Subcutaneous abdominal adipose tissue (tissue), 5 donors: ENCODE results near the gene RXRA.
A peak's percentile ranks its signal among the peaks of the same experiment; 100 is the strongest.

Experiments used
- H3K27ac ChIP-seq: one replicate; pipeline ENCODE4 v1.7.0; 2013; ENCODE audit warnings: low read depth, mild to moderate bottlenecking, inconsistent platforms, low read length, moderate library complexity
- H3K27me3 ChIP-seq, 5 donors: one replicate each; pipeline ENCODE4 v1.7.0; 2013; ENCODE audit warnings: low read length in 5 of 5, inconsistent platforms in 1 of 5; ENCODE audit not compliant: control insufficient read depth in 5 of 5, insufficient read depth in 4 of 5
- H3K36me3 ChIP-seq, 5 donors: one replicate each; pipeline ENCODE4 v1.7.0; 2013; ENCODE audit warnings: low read length in 5 of 5; ENCODE audit not compliant: control insufficient read depth in 5 of 5, insufficient read depth in 5 of 5
- H3K4me1 ChIP-seq, 5 donors: one replicate each; pipeline ENCODE4 v1.7.0; 2013; ENCODE audit warnings: low read length in 5 of 5, mild to moderate bottlenecking in 3 of 5, moderate library complexity in 1 of 5; ENCODE audit not compliant: control insufficient read depth in 5 of 5, insufficient read depth in 5 of 5
- H3K4me3 ChIP-seq, 5 donors: one replicate each; pipeline ENCODE4 v1.7.0; 2013; ENCODE audit warnings: low read length in 5 of 5, low read depth in 1 of 5
- H3K9ac ChIP-seq, 5 donors: one replicate each; pipeline ENCODE4 v1.7.0; 2013; ENCODE audit warnings: low read length in 5 of 5, mild to moderate bottlenecking in 4 of 5, moderate library complexity in 3 of 5
- H3K9me3 ChIP-seq, 5 donors: one replicate each; pipeline ENCODE4 v1.7.0; 2013; ENCODE audit warnings: low read length in 5 of 5; ENCODE audit not compliant: control insufficient read depth in 5 of 5
- donor health status: healthy.
- donor health status: healthy.
- donor health status: healthy.
- donor health status: healthy.
- donor health status: healthy.

The RXRA gene

DNA sequence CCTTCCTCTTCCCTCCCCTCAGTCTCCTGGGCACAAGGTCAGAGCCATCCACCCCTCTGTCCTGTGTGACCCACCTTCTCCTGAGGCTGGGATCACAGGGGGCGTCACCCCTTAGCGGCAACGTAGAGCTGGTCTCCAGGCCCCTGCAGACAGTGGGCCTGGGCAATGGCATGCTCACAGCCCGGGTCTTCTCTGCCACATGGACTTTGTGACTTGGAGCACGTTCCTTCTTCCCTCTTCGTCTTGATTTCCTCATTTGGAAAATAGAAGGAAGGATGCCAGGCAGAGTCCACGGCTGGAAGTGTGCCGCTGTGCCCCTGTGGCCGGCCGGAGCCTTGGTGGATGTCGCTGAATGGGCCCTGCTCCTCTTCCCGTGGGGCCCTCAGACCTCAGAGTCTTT is 10.0 kb downstream of the RXRA start:
- Histone ChIP-seq H3K27me3 (peaks cover 0 to 2% (median 0%) of the 10 kb centered on the region in 5 donors), H3K9ac (peak overlapping the region in 2 of 5 donors; percentile 10 to 32), H3K27ac (peak overlapping the region; percentile 55), H3K4me1 (peaks cover 40 to 100% (median 98%) of the 10 kb centered on the region in 5 donors), H3K36me3 (peaks cover 0 to 2% (median 0%) of the 10 kb centered on the region in 5 donors), H3K9me3 (peaks cover 0 to 2% (median 0%) of the 10 kb centered on the region in 5 donors), H3K4me3 (no peak overlapping the region)

DNA sequence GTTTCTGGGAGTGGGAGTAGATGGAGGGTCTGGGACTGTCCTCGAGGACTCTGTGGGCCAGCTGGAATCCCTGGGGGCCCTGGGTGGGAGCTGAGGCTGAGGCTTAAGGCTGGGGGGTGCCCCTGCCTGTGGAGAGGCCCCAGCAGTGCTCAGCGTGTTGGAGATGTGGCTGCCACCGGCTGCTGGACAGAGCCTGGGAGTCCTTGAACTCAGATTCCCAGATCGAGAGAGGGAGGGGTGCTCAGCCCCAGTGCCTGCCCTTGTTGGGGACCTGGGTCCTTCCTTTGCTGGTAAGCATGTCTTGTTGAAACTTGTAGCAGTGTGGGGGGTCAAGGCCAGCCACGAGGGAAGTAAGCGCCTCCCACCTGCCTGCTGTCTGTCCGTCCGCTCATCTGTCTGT is 10.7 kb downstream of the RXRA start:
- Histone ChIP-seq H3K4me1 (peaks cover 42 to 100% (median 98%) of the 10 kb centered on the region in 5 donors), H3K9ac (peak overlapping the region in 1 of 5 donors; percentile 17), H3K27me3 (peaks cover 0 to 2% (median 0%) of the 10 kb centered on the region in 5 donors), H3K4me3 (no peak overlapping the region), H3K27ac (peak overlapping the region; percentile 55), H3K36me3 (peaks cover 0 to 2% (median 0%) of the 10 kb centered on the region in 5 donors), H3K9me3 (peaks cover 0 to 2% (median 0%) of the 10 kb centered on the region in 5 donors)

DNA sequence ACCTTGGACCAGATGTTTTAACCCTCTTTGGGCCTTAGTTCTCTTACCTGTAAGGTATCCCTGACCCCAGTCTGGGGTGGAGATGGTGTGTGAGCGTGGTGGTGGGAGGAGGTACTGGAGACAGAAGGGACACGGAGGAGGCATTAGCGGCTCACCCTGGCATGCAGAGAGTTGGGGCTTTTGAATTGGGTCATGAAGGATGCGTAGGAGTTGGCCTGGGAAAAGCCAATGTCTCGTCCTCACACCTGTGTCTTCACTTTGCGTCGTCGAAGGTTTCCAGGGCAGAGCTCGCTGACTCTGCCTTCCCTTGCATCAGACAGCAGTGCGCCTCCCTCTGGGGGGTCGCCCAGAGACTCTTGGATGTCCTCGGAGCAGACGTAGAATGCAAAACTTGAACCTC is 11.2 kb downstream of the RXRA start:
- peaks cover 41 to 100% (median 98%) of the 10 kb centered on the region in 5 donors for H3K4me1 ChIP-seq
- H3K36me3 ChIP-seq: peaks cover 0 to 2% (median 0%) of the 10 kb centered on the region in 5 donors
- H3K9me3 ChIP-seq: peaks cover 0 to 2% (median 0%) of the 10 kb centered on the region in 5 donors
- H3K9ac ChIP-seq: no peak overlapping the region
- no peak overlapping the region for H3K27ac ChIP-seq
- peaks cover 0 to 2% (median 0%) of the 10 kb centered on the region in 5 donors for H3K27me3 ChIP-seq
- H3K4me3 ChIP-seq: no peak overlapping the region

DNA sequence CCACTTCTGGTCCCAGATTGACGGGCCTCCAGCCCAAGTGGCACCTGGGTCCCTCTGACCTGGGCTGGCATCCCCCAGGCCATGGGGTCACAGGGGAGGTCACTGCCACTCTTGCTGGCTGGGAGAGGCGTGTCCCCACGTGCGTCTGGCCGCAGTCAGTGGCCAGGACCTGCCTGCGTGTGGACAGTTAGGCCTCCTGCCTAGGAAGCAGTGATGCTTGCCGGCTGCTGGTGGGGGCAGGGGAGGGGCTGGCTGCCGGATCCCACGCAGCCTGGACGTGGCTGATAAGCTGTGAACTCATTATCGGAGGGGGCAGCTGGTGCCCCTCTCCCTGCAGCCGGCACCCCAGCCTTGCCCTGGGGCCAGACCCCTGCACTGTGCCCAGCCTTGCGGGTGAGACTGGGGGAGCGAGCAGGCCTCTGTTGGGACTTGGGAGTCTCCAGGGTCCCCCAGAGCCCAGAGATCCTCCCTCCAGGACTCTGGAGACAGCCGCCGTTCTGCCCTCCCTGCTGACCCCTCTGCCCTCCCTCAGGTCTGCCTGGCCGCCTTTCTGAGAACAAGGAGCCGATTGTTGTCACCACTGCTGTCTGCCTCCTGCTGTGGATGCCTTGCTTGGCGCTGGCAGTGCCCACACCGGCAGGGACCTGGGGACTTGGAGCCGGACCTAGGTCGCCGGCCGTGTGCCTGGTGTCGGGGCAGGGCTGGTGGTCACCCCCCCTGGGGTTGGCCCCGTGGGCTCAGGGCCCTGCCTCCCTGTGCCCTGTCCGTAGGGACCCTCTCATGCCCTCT is 12.3 kb downstream of the RXRA start:
- peaks cover 41 to 100% (median 98%) of the 10 kb centered on the region in 5 donors for H3K4me1 ChIP-seq

DNA sequence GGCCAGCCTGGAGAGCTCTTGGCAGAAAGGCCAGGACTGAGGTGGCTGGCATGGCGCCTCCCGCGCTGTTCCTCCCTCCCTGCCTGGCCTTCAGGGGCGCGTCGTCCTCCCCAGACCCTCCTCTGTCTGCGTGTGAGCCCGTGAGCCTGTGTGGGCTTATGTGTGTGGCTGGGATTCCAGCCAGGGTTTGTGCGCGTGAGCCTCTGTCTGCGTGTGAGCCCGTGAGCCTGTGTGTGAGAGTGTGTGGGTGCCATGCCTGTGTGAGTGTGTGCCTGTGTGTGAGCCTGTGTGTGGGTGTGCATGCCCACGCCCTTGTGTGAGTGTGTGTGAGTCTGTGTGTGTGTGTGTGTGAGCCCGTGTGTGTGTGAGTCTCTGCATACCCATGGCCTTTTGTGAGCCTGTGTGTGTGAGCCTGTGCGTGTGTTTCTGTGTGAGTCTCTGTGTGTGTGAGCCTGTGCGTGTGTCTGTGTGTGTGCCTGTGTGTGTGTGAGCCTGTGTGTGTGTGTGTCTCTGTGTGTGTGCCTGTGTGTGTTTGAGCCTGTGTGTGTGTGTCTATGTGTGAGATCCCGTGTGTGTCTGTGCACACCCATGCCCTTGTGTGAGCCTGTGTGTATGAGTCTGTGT is 13.0 kb downstream of the RXRA start:
- H3K27ac ChIP-seq: peak overlapping the region; percentile 81
- H3K9me3 ChIP-seq: peaks cover 0 to 2% (median 0%) of the 10 kb centered on the region in 5 donors
- peaks cover 36 to 100% (median 98%) of the 10 kb centered on the region in 5 donors for H3K4me1 ChIP-seq
- H3K4me3 ChIP-seq: peak overlapping the region; percentile 22 to 49 (median 34)
- H3K36me3 ChIP-seq: peaks cover 0 to 2% (median 0%) of the 10 kb centered on the region in 5 donors
- H3K27me3 ChIP-seq: peaks cover 0 to 2% (median 0%) of the 10 kb centered on the region in 5 donors
- H3K9ac ChIP-seq: peak overlapping the region in 3 of 5 donors; percentile 15 to 73 (median 33)

More for the DNA sequence above, 12.3 kb downstream of the RXRA start:
- Histone ChIP-seq H3K36me3 (peaks cover 0 to 2% (median 0%) of the 10 kb centered on the region in 5 donors), H3K4me3 (peak overlapping the region in 4 of 5 donors; percentile 22 to 41 (median 32)), H3K27me3 (peaks cover 0 to 2% (median 0%) of the 10 kb centered on the region in 5 donors), H3K9ac (peak overlapping the region in 3 of 5 donors; percentile 17 to 33 (median 26)), H3K9me3 (peaks cover 0 to 2% (median 0%) of the 10 kb centered on the region in 5 donors), H3K27ac (peak overlapping the region; percentile 81)

DNA sequence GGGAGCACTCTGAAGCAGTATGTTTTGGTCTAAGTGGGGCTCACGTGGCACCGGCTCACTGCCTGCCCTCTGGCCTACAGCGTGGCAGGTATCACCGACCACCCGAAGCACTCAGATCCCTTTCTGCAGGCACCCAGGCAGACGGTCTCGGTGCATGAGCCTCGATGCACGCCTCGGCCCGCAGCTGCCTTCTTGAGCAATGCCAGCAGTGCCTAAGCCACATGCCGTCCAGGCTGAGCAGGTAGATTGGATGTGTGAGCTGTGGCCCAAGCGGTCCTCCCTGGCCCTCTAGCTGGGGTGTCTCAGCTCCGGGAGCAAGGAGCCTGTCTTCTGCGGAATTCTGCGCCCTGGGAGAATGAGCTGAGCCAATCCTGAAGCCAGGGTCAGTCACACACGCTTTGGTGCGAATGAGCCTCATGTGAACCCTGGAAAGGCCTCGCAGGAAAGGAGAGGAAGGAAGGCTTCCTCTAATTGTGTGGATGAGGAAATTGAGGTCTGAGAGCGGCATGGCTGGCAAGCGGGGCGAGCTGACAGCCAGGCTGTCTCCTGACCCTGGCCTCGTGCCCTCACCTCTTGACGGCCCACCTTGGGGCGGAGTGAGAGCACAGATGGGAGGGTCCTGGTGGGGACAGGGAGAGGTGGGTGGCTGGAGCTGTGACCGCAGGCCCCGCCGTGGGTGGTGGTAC is 14.4 kb downstream of the RXRA start:
- peak overlapping the region in 2 of 5 donors; percentile 4 to 24 for H3K4me3 ChIP-seq
- peak overlapping the region in 3 of 5 donors; percentile 44 to 73 (median 60) for H3K9ac ChIP-seq
- peaks cover 0 to 2% (median 0%) of the 10 kb centered on the region in 5 donors for H3K36me3 ChIP-seq
- peaks cover 38 to 100% (median 100%) of the 10 kb centered on the region in 5 donors for H3K4me1 ChIP-seq
- H3K9me3 ChIP-seq: peaks cover 0 to 2% (median 0%) of the 10 kb centered on the region in 5 donors
- H3K27ac ChIP-seq: peak overlapping the region; percentile 81
- H3K27me3 ChIP-seq: peaks cover 0 to 2% (median 0%) of the 10 kb centered on the region in 5 donors

DNA sequence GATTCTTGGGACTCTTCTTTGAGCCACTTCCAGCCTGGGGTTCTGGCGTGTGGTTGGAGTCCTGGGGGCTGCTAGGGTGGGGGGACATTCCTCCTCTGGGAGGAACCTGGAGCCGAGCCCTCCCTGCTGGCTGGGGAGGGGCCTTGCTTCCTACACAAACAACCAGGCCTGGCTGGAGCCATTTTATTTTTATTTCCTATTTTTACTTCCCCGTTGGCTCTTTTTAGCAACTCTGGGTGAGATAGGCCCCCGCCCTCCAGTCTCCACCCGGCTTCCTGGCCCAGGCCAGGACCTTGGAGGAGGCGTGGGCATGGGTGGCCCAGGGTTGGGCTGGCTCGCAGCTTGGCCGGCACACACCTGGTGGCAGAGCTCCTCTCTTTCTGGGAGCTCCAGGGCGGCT is 15.1 kb downstream of the RXRA start:
- H3K9me3 ChIP-seq: peaks cover 0 to 2% (median 0%) of the 10 kb centered on the region in 5 donors
- H3K9ac ChIP-seq: peak overlapping the region in 2 of 5 donors; percentile 44 to 60
- H3K36me3 ChIP-seq: peaks cover 0 to 2% (median 0%) of the 10 kb centered on the region in 5 donors
- peaks cover 37 to 100% (median 100%) of the 10 kb centered on the region in 5 donors for H3K4me1 ChIP-seq
- peak overlapping the region in 2 of 5 donors; percentile 24 to 37 for H3K4me3 ChIP-seq
- H3K27me3 ChIP-seq: peaks cover 0 to 2% (median 0%) of the 10 kb centered on the region in 5 donors
- H3K27ac ChIP-seq: peak overlapping the region; percentile 81

DNA sequence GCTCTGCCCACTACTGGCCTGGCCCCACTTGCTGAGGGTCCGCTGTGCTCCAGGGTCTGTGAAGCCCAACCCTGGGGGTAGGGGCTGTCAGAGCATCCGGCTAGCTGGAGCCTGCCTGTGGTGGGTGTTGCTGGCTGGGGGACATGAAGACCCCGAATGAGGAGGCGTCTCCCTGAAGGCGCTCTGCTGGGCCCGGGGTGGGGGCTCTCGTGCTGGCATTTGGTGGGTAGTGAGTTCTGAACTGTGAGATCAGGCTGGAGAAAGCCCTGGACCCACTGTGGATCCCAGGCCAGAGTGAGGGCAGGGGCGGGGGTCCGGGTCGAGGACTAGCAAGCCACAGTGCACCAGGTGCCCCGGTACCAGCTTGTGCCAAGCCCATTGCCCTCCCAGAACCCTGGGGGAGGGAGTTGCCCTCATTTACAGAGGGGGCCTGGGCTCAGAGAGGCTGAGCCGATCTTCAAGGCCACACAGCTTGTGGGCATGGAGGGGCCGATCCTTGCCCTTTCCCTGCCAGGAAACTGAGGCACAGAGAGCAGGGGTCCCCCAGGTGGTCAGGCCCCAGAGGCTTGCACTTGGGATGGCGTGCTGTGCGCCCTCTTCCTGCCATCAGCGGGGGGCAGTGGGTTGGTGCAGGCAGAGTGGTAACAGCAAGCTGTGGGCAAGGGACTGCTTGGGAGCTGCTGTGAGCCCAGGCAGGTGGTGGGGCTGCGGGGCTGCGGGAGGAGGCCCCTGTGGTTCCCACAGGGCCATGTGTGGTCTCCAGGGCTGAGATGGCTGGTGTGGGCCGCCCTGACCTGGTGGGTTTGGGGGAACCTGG is 15.9 kb downstream of the RXRA start:
- Histone ChIP-seq H3K27me3 (peaks cover 0 to 2% (median 0%) of the 10 kb centered on the region in 5 donors), H3K27ac (peak overlapping the region; percentile 81), H3K36me3 (peaks cover 0 to 2% (median 0%) of the 10 kb centered on the region in 5 donors), H3K4me1 (peaks cover 36 to 100% (median 100%) of the 10 kb centered on the region in 5 donors), H3K4me3 (peak overlapping the region in 1 of 5 donors; percentile 37), H3K9me3 (peaks cover 0 to 2% (median 0%) of the 10 kb centered on the region in 5 donors), H3K9ac (peak overlapping the region in 3 of 5 donors; percentile 14 to 60 (median 58))

DNA sequence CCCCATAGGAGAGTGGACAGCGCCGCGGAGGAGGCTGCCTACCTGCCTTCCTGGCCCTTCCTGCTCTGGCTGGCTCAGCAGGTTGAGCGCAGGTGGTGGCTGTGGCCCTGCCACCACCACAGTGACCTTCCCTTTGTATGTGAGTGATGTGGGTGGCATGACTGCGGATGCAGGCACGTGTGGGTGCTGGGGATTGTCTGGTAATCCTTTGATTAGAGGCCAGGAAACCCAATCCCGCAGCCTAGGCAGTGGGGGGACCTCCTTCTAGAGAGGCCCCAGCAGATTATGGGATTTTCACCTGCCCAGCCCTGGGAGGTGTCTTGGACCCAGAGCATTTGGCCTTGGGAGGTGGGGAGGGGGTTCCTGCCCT is 16.5 kb downstream of the RXRA start:
- no peak overlapping the region for H3K27ac ChIP-seq
- peaks cover 0 to 2% (median 0%) of the 10 kb centered on the region in 5 donors for H3K36me3 ChIP-seq
- H3K4me1 ChIP-seq: peaks cover 36 to 100% (median 100%) of the 10 kb centered on the region in 5 donors
- H3K4me3 ChIP-seq: no peak overlapping the region
- H3K9ac ChIP-seq: peak overlapping the region in 3 of 5 donors; percentile 14 to 58 (median 48)
- peaks cover 0 to 2% (median 0%) of the 10 kb centered on the region in 5 donors for H3K27me3 ChIP-seq
- peaks cover 0 to 2% (median 0%) of the 10 kb centered on the region in 5 donors for H3K9me3 ChIP-seq
